ENCODE data around the gene EDN3. TPM values are rescaled to one million over a fixed set of nuclear protein-coding genes. Genes with fewer than 3 reads are reported as not detected.

The EDN3 gene
- total RNA-seq, 2 experiments from 2014 or later = not detected

- Mint-ChIP-seq H3K4me1 (peaks cover 7% of the 10 kb centered on the region), H3K4me3 (no peak overlapping the region), H3K36me3 (no peaks in the 10 kb centered on the region), H3K9me3 (no peaks in the 10 kb centered on the region), H3K27ac (no peak overlapping the region), H3K27me3 (peaks cover 46% of the 10 kb centered on the region)
- no peak for DNase-seq
Observed at GRCh38 chr20:59295531-59295930, 4.9 kb upstream of the EDN3 start.

GRCh38 chr20:59297686-59298085 lies 2.7 kb upstream of the EDN3 start:
- no peak overlapping the region for H3K4me3 Mint-ChIP-seq
- no peak for DNase-seq
- no peaks in the 10 kb centered on the region for H3K9me3 Mint-ChIP-seq
- no peak overlapping the region for H3K27ac Mint-ChIP-seq
- H3K27me3 Mint-ChIP-seq = peaks cover 62% of the 10 kb centered on the region
- peaks cover 7% of the 10 kb centered on the region for H3K4me1 Mint-ChIP-seq
- no peaks in the 10 kb centered on the region for H3K36me3 Mint-ChIP-seq

GRCh38 chr20:59299945-59300332 lies 472 bp upstream of the EDN3 start:
- peaks cover 69% of the 10 kb centered on the region for H3K27me3 Mint-ChIP-seq
- H3K27ac Mint-ChIP-seq = no peak overlapping the region
- H3K4me1 Mint-ChIP-seq = peaks cover 5% of the 10 kb centered on the region
- H3K4me3 Mint-ChIP-seq = no peak overlapping the region
- H3K9me3 Mint-ChIP-seq = no peaks in the 10 kb centered on the region
- no peaks in the 10 kb centered on the region for H3K36me3 Mint-ChIP-seq
- no peak for DNase-seq

- no peak overlapping the region for H3K4me3 Mint-ChIP-seq
- peaks cover 5% of the 10 kb centered on the region for H3K4me1 Mint-ChIP-seq
- H3K27ac Mint-ChIP-seq = no peak overlapping the region
- H3K27me3 Mint-ChIP-seq = peaks cover 62% of the 10 kb centered on the region
- no peak for DNase-seq
- H3K9me3 Mint-ChIP-seq = no peaks in the 10 kb centered on the region
- H3K36me3 Mint-ChIP-seq = no peaks in the 10 kb centered on the region
Observed at GRCh38 chr20:59301343-59302007, 1.1 kb downstream of the EDN3 start.

- Mint-ChIP-seq H3K4me3 (no peak overlapping the region), H3K27me3 (peaks cover 30% of the 10 kb centered on the region), H3K36me3 (no peaks in the 10 kb centered on the region), H3K27ac (no peak overlapping the region), H3K9me3 (no peaks in the 10 kb centered on the region), H3K4me1 (peaks cover 5% of the 10 kb centered on the region)
- DNase-seq = no peak
Observed at GRCh38 chr20:59305908-59306655, 5.7 kb downstream of the EDN3 start.

- Mint-ChIP-seq H3K27me3 (peaks cover 21% of the 10 kb centered on the region), H3K4me1 (peaks cover 5% of the 10 kb centered on the region), H3K9me3 (no peaks in the 10 kb centered on the region), H3K4me3 (no peak overlapping the region), H3K36me3 (no peaks in the 10 kb centered on the region), H3K27ac (no peak overlapping the region)
- DNase-seq = no peak
Observed at GRCh38 chr20:59307270-59307669, 6.9 kb downstream of the EDN3 start.

GRCh38 chr20:59308493-59309201 lies 8.2 kb downstream of the EDN3 start:
- Mint-ChIP-seq H3K27me3 (peaks cover 10% of the 10 kb centered on the region), H3K27ac (no peak overlapping the region), H3K36me3 (no peaks in the 10 kb centered on the region), H3K4me3 (no peak overlapping the region), H3K9me3 (no peaks in the 10 kb centered on the region), H3K4me1 (no peaks in the 10 kb centered on the region)
- no peak for DNase-seq

GRCh38 chr20:59309218-59309617 lies 8.8 kb downstream of the EDN3 start:
- Mint-ChIP-seq H3K9me3 (no peaks in the 10 kb centered on the region), H3K36me3 (no peaks in the 10 kb centered on the region), H3K27ac (no peak overlapping the region), H3K27me3 (peaks cover 7% of the 10 kb centered on the region), H3K4me3 (no peak overlapping the region), H3K4me1 (no peaks in the 10 kb centered on the region)
- no peak for DNase-seq

GRCh38 chr20:59314997-59315396 lies 14.6 kb downstream of the EDN3 start:
- H3K36me3 Mint-ChIP-seq = no peaks in the 10 kb centered on the region

GRCh38 chr20:59316911-59317731 lies 16.7 kb downstream of the EDN3 start:
- no peak overlapping the region for H3K4me3 Mint-ChIP-seq
- H3K9me3 Mint-ChIP-seq = no peaks in the 10 kb centered on the region
- H3K27ac Mint-ChIP-seq = no peak overlapping the region
- no peaks in the 10 kb centered on the region for H3K4me1 Mint-ChIP-seq
- no peaks in the 10 kb centered on the region for H3K36me3 Mint-ChIP-seq
- no peaks in the 10 kb centered on the region for H3K27me3 Mint-ChIP-seq
- no peak for DNase-seq

More at GRCh38 chr20:59314997-59315396, 14.6 kb downstream of the EDN3 start:
- DNase-seq = no peak
- H3K27ac Mint-ChIP-seq = no peak overlapping the region
- no peaks in the 10 kb centered on the region for H3K27me3 Mint-ChIP-seq
- H3K4me3 Mint-ChIP-seq = no peak overlapping the region
- H3K4me1 Mint-ChIP-seq = no peaks in the 10 kb centered on the region
- H3K9me3 Mint-ChIP-seq = no peaks in the 10 kb centered on the region

- Mint-ChIP-seq H3K36me3 (no peaks in the 10 kb centered on the region), H3K4me3 (no peak overlapping the region), H3K27me3 (no peaks in the 10 kb centered on the region), H3K4me1 (no peaks in the 10 kb centered on the region), H3K27ac (no peak overlapping the region), H3K9me3 (no peaks in the 10 kb centered on the region)
- DNase-seq = no peak
Observed at GRCh38 chr20:59318201-59318790, 17.9 kb downstream of the EDN3 start.

- H3K4me3 Mint-ChIP-seq = no peak overlapping the region
- H3K27me3 Mint-ChIP-seq = no peaks in the 10 kb centered on the region
- H3K9me3 Mint-ChIP-seq = no peaks in the 10 kb centered on the region
- DNase-seq = no peak
- no peaks in the 10 kb centered on the region for H3K36me3 Mint-ChIP-seq
- no peak overlapping the region for H3K27ac Mint-ChIP-seq
- no peaks in the 10 kb centered on the region for H3K4me1 Mint-ChIP-seq
Observed at GRCh38 chr20:59318803-59319202, 18.4 kb downstream of the EDN3 start.

- DNase-seq = no peak
- no peak overlapping the region for H3K27ac Mint-ChIP-seq
- no peaks in the 10 kb centered on the region for H3K9me3 Mint-ChIP-seq
- no peaks in the 10 kb centered on the region for H3K4me1 Mint-ChIP-seq
- no peak overlapping the region for H3K4me3 Mint-ChIP-seq
- no peaks in the 10 kb centered on the region for H3K27me3 Mint-ChIP-seq
- no peaks in the 10 kb centered on the region for H3K36me3 Mint-ChIP-seq
Observed at GRCh38 chr20:59320426-59320825, 20.0 kb downstream of the EDN3 start.

- no peak for DNase-seq
- Mint-ChIP-seq H3K27ac (no peak overlapping the region), H3K4me1 (no peaks in the 10 kb centered on the region), H3K27me3 (no peaks in the 10 kb centered on the region), H3K9me3 (no peaks in the 10 kb centered on the region), H3K36me3 (no peaks in the 10 kb centered on the region), H3K4me3 (no peak overlapping the region)
Observed at GRCh38 chr20:59320854-59321647, 20.6 kb downstream of the EDN3 start.
